SU-DHL-6 (cell line): Measurements from ENCODE around the gene GPR152.

Experiments
- CTCF ChIP-seq: fragments of 200-600 bp; sonication (generic); IDR thresholded peaks from one replicate; pipeline ENCODE4 v1.5.1; 2017; ENCODE audit warnings: antibody characterized with exemption, mild to moderate bottlenecking, low read length, moderate library complexity; ENCODE audit not compliant: insufficient read depth, poor library complexity, severe bottlenecking
- EZH2phosphoT487 ChIP-seq: fragments of 200-600 bp; sonication (generic), shearing (Covaris generic); conservative IDR thresholded peaks from 2 replicates; pipeline ENCODE4 v1.6.1; 2018; ENCODE audit warnings: mild to moderate bottlenecking, antibody characterized with exemption, low read length, moderate library complexity, mixed read lengths

GRCh38 chr11:67493548-67494370, 41.2 kb upstream of the GPR152 start:
- no peak for TF ChIP-seq CTCF
- TF ChIP-seq EZH2phosphoT487: no peak
